SK-N-SH (cell line): ENCODE results near the gene ARFRP1. TPM values are rescaled to one million over a fixed set of nuclear protein-coding genes. Genes with fewer than 3 reads are reported as not detected.

ENCODE experiments used
- EP300 ChIP-seq, 2 experiments: IDR thresholded peaks; 2 replicates each; pipeline versions ENCODE4 v1.4.0 to v1.6.1; 2012; ENCODE audit warnings: borderline replicate concordance in 1 of 2, low read depth in 1 of 2, low read length in 1 of 2
- EZH2phosphoT487 ChIP-seq: fragments of 200-600 bp; sonication (generic); IDR thresholded peaks from 2 replicates; pipeline ENCODE4 v1.6.1; 2017; ENCODE audit warnings: low read depth, mixed run types, mild to moderate bottlenecking, antibody characterized with exemption, moderate library complexity, borderline replicate concordance
- FOXJ3 ChIP-seq: sonication (generic); formaldehyde crosslinking; IDR thresholded peaks from 2 replicates; pipeline ENCODE4 v1.5.1; 2020; ENCODE audit warnings: mild to moderate bottlenecking, missing genetic modification reagents
- FOXM1 ChIP-seq: IDR thresholded peaks from 2 replicates; pipeline ENCODE4 v1.4.0; 2012; ENCODE audit warnings: low read depth, mild to moderate bottlenecking
- GABPA ChIP-seq: IDR thresholded peaks from 2 replicates; pipeline ENCODE4 v1.4.0; 2012; ENCODE audit warnings: low read depth, mild to moderate bottlenecking
- MEF2A ChIP-seq: IDR thresholded peaks from 2 replicates; pipeline ENCODE4 v1.4.0; 2012; ENCODE audit warnings: low read depth, borderline replicate concordance
- MXI1 ChIP-seq: IDR thresholded peaks from 2 replicates; pipeline ENCODE4 v1.6.1; 2012; ENCODE audit warnings: mild to moderate bottlenecking, low read depth, low read length, improper control_type of control experiment
- POLR2AphosphoS5 ChIP-seq: IDR thresholded peaks from 2 replicates; pipeline ENCODE4 v1.6.1; 2012; ENCODE audit warnings: low read depth, low read length
- RAD21 ChIP-seq: IDR thresholded peaks from 2 replicates; pipeline ENCODE4 v1.6.1; 2012; ENCODE audit warnings: mild to moderate bottlenecking, low read length
- RCOR1 ChIP-seq: fragments of 150-350 bp; IDR thresholded peaks from 2 replicates; pipeline ENCODE4 v1.6.1; 2017; ENCODE audit warnings: antibody characterized with exemption, low read length
- RFX5 ChIP-seq: IDR thresholded peaks from 2 replicates; pipeline ENCODE4 v1.6.1; 2012; ENCODE audit warnings: mild to moderate bottlenecking, improper control_type of control experiment, low read length
- SIN3A ChIP-seq: IDR thresholded peaks from 2 replicates; pipeline ENCODE4 v1.6.1; 2012; ENCODE audit warnings: low read depth, mild to moderate bottlenecking, low read length, moderate library complexity, borderline replicate concordance
- SMC3 ChIP-seq: IDR thresholded peaks from 2 replicates; pipeline ENCODE4 v1.6.1; 2012; ENCODE audit warnings: low read depth, low read length, improper control_type of control experiment
- TCF12 ChIP-seq: IDR thresholded peaks from 2 replicates; pipeline ENCODE4 v1.4.0; 2012
- TEAD4 ChIP-seq: IDR thresholded peaks from 2 replicates; pipeline ENCODE4 v1.4.0; 2012; ENCODE audit warnings: mild to moderate bottlenecking, borderline replicate concordance; ENCODE audit not compliant: insufficient read depth
- YY1 ChIP-seq: IDR thresholded peaks from 2 replicates; pipeline ENCODE4 v1.4.0; 2012; ENCODE audit warnings: low read depth, mild to moderate bottlenecking
- polyA plus RNA-seq, 3 experiments: library from polyadenylated mRNA; depleted of rRNA; stranded (reverse); fragments of >200 nt; gene quantifications; 2 replicates each; pipeline ENCODE4 v1.2.3, GENCODE V29; 2012
- TF ChIP-seq, protein P1 (sequence below): IDR thresholded peaks from 2 replicates; pipeline ENCODE4 v1.4.0; 2012; ENCODE audit warnings: low read depth, borderline replicate concordance
- TF ChIP-seq, protein P2 (sequence below): fragments of 150-350 bp; IDR thresholded peaks from 2 replicates; pipeline ENCODE4 v1.6.1; 2016; ENCODE audit warnings: mild to moderate bottlenecking, low read depth, low read length
- TF ChIP-seq, protein P3 (sequence below): fragments of 150-350 bp; IDR thresholded peaks from 2 replicates; pipeline ENCODE4 v1.6.1; 2017; ENCODE audit warnings: antibody characterized with exemption, low read length, low read depth, borderline replicate concordance

ARFRP1 gene
- polyA plus RNA-seq, 1 of the 3 experiments (the other 2 are of a cell fraction), result 72.8 TPM

DNA sequence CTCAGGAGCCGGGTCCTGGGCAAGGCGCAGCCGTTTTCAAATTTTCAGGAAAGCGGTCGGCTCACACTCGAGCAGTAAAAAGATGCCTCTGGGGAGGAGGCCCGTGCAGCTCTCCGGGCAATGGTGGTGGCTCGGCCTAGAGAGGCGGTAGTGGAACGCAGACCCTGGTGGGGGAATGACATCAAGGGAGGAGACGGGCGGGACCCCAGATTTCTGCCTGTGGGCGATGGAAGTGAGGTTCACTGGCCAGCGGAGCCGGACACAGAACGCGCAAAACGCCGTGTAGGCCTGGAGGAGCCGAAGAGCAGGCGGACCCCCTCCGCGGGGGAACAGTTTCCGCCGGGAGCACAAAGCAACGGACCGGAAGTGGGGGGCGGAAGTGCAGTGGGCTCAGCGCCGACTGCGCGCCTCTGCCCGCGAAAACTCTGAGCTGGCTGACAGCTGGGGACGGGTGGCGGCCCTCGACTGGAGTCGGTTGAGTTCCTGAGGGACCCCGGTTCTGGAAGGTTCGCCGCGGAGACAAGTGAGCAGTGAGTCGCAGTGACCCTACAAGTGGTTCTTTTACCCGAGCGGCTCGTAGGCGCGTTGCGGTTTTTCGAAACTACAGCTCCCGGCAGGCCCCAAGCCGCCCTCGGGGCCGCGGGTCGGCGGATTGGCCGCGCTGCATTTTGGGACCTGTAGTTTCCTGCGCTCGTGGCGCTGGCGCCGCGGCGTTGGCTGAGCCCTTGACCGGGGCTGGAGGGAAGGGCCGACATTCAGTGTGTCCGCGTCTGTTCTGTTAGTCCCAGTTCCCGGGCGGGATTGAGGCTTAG is 49.6 kb downstream of the ARFRP1 start, which contains the start of gene RTEL1 (continued):
- TF ChIP-seq EZH2phosphoT487 (no peak), SMC3 (no peak), TEAD4 (no peak), EP300 (IDR thresholded peaks at IDR 0.05; ENCODE audit: borderline replicate concordance in 1 of 2, low read depth in 1 of 2, low read length in 1 of 2) (peak in 1 of 2 experiments; percentile 36; a peak in 1 of 4 replicates), RCOR1 (no peak; the same call in 1 of the 2 replicates), POLR2AphosphoS5 (peak; percentile 57; the same call in 1 of the 2 replicates), YY1 (0 out of 2 replicates have a peak, but pooled peaks have one; percentile 46), TCF12 (no peak; the same call in 1 of the 2 replicates), GABPA (peak; percentile 99), MEF2A (peak; percentile 31; the same call in 1 of the 2 replicates), FOXJ3 (CRISPR knock-in tag) (no peak), RAD21 (no peak), RFX5 (no peak), FOXM1 (no peak), MXI1 (peak; percentile 79), SIN3A (peak; percentile 78; the same call in 1 of the 2 replicates)
- TF ChIP-seq, protein P1, sequence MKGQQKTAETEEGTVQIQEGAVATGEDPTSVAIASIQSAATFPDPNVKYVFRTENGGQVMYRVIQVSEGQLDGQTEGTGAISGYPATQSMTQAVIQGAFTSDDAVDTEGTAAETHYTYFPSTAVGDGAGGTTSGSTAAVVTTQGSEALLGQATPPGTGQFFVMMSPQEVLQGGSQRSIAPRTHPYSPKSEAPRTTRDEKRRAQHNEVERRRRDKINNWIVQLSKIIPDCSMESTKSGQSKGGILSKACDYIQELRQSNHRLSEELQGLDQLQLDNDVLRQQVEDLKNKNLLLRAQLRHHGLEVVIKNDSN, result peak; percentile 57
- TF ChIP-seq, protein P2, sequence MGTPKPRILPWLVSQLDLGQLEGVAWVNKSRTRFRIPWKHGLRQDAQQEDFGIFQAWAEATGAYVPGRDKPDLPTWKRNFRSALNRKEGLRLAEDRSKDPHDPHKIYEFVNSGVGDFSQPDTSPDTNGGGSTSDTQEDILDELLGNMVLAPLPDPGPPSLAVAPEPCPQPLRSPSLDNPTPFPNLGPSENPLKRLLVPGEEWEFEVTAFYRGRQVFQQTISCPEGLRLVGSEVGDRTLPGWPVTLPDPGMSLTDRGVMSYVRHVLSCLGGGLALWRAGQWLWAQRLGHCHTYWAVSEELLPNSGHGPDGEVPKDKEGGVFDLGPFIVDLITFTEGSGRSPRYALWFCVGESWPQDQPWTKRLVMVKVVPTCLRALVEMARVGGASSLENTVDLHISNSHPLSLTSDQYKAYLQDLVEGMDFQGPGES, result no peak
- TF ChIP-seq, protein P3, sequence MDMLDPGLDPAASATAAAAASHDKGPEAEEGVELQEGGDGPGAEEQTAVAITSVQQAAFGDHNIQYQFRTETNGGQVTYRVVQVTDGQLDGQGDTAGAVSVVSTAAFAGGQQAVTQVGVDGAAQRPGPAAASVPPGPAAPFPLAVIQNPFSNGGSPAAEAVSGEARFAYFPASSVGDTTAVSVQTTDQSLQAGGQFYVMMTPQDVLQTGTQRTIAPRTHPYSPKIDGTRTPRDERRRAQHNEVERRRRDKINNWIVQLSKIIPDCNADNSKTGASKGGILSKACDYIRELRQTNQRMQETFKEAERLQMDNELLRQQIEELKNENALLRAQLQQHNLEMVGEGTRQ, result no peak
